HG03095 (cell line): ENCODE data around the gene RYR1.
"Not testable (repeated sequence)": the region's sequence is repeated elsewhere in the genome, so short reads cannot be mapped to it uniquely, and the experiment has no call there.

Source experiments
- ATAC-seq: cut with Tn5 transposase; IDR thresholded peaks from one replicate; pipeline ENCODE4 v1.9.1; 2021; ENCODE audit warnings: moderate library complexity; ENCODE audit not compliant: unreplicated experiment

RYR1 gene

DNA sequence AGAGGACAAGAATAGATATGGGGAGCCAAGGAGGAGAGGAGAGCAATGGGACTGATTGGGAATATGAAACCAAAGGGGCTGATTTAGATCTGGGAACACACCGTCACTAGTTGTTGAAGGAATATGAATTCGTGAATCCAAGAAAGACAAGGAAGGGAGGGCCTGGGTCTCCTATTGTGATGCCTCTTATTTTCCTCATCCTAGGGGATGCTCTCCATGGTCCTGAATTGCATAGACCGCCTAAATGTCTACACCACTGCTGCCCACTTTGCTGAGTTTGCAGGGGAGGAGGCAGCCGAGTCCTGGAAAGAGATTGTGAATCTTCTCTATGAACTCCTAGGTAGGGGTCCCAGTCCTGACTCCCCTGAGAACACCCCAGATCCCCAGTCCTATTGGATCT, 21.5 kb downstream of the RYR1 start:
- no peak for ATAC-seq

DNA sequence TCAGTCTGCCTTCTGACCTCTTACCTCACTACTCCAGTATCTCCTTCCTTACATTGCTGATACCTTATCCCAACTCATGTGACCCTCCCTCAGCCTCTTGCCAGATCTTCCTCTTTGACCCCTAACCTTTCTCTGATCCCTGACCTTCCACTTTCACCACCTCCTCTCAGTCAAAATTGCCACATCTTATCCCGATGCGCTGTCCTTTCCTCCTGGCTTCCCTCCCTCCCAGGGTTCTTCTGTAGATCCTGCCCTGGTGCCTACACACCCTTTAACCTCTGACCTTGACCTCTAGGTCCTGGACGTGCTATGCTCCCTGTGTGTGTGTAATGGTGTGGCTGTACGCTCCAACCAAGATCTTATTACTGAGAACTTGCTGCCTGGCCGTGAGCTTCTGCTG, 23.7 kb downstream of the RYR1 start:
- no peak for ATAC-seq

DNA sequence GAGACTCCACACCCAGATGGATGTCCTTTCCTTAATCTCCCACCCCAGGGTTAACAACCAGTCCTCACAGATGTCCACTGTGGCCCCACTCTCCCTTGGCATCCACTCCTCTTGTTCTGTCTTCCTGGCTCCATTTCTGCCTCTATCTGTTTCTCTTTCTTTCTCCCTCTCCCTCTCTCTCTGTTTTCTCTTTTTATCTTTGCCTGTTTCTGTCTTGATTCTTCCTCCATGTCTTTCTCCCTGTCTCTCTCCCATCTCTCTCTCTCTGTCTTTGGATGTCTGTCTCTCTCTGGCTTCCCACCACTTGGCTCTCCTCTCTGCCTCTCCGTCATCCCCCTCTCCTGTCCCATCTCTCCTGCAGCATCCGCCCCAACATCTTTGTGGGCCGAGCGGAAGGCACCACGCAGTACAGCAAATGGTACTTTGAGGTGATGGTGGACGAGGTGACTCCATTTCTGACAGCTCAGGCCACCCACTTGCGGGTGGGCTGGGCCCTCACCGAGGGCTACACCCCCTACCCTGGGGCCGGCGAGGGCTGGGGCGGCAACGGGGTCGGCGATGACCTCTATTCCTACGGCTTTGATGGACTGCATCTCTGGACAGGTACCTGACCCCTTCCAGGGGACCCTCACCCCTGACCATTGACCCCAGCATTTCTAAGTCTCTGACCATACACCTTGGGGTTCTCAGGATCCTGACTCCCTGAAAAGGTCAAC, 24.4 kb downstream of the RYR1 start:
- no peak for ATAC-seq

DNA sequence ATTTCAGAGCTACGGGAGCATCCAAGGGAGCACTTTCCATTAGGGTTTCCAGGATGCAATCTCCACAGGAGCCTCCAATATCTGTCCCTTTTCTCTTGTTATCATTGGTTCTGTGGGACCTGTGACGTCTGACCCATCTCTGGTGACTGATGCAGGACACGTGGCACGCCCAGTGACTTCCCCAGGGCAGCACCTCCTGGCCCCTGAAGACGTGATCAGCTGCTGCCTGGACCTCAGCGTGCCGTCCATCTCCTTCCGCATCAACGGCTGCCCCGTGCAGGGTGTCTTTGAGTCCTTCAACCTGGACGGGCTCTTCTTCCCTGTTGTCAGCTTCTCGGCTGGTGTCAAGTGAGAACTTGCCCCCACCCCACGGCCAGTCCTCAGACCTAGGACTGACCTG, 25.5 kb downstream of the RYR1 start:
- ATAC-seq = no peak

DNA sequence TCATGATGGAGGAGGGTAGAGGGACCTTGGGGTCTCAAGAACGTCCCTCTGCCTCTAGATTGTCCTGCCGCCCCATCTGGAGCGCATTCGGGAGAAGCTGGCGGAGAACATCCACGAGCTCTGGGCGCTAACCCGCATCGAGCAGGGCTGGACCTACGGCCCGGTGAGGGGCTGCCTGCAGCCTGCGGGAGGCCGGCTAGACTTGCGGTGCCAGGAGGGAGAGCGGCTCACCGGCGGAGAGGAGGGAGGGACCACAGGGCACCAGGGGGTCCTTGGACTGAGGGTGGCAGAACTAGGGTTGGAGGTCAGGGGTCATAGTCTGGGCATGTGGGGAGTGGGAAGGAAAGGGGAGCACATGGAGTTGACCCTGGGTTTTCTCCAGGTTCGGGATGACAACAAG, 29.9 kb downstream of the RYR1 start:
- ATAC-seq = no peak

DNA sequence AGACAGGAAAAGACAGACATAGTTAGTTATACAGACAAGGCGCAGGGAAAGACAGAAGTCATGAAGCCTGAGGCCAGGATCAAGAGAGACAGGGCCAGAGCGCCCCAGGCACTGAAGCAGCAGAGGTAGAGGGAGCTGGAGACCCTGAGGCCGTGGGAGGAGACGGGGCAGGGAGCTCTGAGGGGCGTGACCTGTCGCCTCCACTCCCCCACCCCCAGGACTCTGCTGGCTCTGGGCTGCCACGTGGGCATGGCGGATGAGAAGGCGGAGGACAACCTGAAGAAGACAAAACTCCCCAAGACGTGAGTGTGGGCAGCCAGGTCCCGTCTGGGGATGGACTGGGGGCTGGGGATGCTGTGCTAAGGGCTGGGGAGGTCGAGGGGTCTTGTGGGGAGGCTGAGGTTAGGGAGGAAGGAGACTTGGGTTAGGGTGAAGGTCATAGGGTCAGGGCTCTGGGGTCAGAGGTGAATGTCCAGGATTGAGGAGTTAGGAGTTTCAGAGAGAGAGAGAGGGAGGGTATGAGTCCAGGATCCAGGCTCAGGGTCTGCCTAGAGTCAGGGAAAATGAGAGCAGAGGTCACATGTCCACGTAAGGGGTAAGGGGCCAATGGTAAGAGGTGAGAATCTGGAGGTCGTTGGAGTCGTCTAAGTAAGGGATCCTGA, 31.1 kb downstream of the RYR1 start:
- ATAC-seq = no peak

DNA sequence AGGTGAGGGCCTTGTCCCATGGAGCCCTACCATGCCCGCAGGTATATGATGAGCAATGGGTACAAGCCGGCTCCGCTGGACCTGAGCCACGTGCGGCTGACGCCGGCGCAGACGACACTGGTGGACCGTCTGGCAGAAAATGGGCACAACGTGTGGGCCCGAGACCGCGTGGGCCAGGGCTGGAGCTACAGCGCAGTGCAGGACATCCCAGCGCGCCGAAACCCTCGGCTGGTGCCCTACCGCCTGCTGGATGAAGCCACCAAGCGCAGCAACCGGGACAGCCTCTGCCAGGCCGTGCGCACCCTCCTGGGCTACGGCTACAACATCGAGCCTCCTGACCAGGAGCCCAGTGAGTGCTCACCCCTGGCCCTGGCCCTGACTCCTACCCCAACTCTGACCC, 32.6 kb downstream of the RYR1 start:
- no peak for ATAC-seq

DNA sequence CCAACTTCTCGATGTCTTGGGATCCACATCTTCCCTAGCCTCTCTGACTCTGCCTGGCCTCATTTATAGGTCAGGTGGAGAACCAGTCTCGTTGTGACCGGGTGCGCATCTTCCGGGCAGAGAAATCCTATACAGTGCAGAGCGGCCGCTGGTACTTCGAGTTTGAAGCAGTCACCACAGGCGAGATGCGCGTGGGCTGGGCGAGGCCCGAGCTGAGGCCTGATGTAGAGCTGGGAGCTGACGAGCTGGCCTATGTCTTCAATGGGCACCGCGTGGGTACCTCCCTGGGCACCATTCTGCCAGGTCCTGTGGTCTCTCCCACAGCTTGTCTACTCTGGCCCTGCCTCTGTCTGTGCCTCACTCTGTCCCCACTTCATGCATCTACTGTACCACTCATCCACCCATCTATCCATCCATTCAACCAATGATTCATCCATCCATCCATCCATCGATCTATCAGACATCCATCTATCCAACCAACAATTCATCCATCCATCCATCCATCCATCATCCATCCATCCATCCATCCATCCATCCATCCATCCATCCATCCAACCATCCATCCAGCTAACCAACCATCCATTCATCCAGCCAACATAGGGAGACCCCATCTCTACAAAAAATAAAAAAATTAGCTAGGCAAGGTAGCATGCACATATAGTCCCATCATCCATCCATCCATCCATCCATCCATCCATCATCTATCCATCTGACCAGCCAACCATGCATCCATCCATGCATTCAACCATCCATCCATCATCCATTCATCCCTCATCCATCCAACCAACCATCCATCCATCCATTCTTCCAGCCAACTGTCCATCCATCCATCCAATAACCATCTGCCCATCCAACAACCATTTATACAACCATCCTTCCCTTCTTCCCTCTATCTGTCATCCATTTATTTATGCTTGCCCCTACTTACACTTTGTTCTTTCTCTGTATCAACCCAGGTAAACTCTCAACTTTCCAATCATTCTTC, 34.3 kb downstream of the RYR1 start:
- ATAC-seq = no peak

DNA sequence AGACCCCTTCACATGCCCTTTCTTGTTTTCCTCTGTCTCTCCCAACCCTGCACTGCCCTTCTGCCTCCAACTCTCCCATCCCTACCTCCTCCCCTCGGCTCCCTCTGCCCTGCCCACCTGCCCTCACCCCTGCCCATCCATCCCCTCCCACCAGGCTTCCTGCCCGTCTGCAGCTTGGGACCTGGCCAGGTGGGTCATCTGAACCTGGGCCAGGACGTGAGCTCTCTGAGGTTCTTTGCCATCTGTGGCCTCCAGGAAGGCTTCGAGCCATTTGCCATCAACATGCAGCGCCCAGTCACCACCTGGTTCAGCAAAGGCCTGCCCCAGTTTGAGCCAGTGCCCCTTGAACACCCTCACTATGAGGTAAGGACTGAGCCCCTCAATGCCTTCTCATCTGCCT, 35.7 kb downstream of the RYR1 start:
- ATAC-seq = no peak

DNA sequence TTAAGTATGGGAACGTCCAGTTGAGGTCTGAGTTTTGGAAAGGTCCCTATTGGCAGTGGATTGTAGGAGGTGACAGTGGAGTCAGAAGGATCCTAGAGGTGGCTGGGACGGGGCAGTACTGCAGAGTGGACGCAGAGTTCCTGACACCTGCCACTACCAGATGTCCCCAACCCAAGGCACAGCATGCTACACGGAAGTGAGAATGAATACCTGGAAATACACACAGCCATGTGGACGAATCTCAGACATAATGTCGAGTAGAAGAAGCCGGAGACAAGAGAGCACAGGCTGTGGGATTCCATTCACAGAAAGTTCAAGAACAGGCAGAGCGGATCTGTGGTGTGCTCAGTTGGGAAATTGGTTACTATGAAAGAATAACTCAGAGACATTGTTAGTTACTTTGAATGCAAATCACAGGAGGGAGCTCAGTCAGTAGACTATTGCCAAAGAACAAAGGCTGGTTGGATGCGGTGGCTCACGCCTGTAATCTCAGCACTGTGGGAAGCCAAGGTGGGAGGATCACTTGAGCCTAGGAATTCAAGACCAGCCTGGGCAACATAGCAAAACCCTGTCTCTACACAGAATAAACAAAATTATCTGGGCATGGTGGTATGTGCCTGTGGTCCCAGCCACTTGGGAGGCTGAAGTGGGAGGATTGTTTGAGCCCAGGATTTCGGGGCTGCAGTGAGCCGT, 37.4 kb downstream of the RYR1 start:
- no peak for ATAC-seq

DNA sequence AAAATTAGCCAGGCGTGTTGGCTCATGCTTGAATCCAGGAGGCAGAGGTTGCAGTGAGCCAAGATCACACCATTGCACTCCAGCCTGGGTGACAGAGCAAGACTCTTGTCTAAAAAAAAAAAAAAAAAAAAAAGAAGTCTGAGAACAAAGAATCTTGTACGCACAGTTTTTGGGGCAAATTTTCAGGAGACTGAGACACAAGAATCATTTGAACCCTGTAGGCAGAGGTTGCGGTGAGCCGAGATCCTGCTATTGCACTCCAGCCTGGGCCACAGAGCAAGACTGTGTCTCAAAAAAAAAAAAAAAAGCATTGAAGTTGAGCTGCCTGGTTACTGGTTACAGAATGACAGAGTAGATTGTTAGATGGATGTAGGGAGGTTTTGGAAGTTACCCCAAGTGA, 39.2 kb downstream of the RYR1 start:
- ATAC-seq = not testable (repeated sequence)

DNA sequence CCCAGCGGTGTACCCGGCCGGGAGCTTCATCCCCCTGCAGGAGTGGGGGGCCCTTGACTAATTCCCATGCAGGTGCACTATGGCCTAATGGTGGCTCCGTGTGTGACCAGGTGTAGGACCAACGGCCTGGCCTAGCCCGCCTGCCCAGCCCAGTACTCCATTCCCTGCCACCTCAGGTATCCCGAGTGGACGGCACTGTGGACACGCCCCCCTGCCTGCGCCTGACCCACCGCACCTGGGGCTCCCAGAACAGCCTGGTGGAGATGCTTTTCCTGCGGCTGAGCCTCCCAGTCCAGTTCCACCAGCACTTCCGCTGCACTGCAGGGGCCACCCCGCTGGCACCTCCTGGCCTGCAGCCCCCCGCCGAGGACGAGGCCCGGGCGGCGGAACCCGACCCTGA, 39.7 kb downstream of the RYR1 start:
- no peak for ATAC-seq

DNA sequence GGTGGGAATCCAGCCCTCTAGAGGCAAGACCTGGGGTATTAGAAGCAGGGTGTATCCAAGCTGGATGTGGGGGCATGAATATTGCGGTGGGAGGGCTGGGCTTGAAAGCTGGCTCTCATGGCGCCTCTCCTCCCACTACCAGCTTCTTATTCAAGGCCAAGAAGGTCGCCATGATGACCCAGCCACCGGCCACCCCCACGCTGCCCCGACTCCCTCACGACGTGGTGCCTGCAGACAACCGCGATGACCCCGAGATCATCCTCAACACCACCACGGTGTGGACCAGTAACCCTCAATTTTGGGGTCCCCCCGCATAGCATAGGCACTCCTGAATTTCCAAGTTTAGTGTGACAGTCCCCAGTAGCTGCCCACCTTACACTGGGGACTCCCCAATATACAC, 41.7 kb downstream of the RYR1 start:
- no peak for ATAC-seq

DNA sequence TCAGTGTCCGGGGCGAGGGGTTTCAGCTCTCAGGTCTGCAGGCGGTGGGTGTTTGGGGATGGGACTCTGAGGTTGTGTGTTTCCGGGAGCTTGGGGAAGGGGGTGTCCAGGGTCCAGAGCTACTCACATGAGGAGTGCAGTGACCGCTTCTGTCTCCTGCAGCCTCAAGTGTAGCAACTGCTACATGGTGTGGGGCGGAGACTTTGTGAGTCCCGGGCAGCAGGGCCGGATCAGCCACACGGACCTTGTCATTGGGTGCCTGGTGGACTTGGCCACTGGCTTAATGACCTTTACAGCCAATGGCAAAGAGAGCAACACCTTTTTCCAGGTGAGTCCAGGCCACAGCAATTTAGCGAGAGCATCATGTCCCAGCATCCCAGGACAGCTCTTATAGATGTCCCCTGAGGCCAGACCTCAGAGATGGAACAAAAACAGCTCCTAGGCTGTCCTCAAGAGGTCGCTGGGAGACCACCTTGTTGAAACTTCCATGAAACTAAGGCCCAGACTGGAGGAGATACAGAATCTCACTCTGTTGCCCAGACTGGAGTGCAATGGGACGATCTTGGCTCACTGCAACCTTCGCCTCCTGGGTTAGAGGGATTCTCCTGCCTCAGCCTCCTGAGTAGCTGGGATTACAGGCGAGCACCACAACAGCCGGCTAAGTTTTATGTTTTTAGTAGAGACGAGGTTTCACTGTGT, 44.9 kb downstream of the RYR1 start:
- no peak for ATAC-seq

DNA sequence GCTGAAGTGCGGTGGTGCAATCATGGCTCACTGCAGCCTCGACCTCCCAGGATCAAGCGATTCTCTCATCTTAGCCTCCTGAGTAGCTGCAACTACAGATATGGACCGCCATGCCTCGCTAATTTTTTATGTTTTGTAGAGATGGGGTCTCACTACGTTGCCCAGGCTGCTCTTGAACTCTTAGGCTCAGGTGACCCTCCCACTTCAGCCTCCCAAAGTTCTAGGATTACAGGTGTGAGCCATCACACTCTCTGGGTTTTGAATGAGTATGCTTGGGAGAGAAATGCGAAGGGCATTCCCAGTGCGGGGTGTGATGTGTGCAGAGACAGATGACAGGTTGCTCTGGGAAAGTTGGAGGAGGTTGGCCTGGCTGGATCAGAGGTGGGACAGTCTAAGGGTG, 49.0 kb downstream of the RYR1 start:
- no peak for ATAC-seq

DNA sequence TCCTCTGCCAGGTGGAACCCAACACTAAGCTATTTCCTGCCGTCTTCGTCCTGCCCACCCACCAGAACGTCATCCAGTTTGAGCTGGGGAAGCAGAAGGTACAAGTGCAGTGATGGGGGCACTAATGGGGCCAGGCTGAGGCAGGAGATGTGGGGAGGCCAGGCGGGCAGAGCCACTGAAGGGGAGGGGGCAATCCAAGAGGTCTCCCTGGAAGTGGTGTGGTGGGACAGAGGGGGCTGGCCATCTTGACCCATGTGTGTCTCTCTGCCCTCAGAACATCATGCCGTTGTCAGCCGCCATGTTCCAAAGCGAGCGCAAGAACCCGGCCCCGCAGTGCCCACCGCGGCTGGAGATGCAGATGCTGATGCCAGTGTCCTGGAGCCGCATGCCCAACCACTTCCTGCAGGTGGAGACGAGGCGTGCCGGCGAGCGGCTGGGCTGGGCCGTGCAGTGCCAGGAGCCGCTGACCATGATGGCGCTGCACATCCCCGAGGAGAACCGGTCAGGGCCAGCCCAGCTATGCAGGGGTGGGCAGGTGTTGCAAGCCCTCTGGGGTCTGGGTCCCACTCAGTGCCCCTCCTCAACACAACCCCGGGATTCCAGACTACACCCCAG, 49.6 kb downstream of the RYR1 start:
- ATAC-seq = no peak

DNA sequence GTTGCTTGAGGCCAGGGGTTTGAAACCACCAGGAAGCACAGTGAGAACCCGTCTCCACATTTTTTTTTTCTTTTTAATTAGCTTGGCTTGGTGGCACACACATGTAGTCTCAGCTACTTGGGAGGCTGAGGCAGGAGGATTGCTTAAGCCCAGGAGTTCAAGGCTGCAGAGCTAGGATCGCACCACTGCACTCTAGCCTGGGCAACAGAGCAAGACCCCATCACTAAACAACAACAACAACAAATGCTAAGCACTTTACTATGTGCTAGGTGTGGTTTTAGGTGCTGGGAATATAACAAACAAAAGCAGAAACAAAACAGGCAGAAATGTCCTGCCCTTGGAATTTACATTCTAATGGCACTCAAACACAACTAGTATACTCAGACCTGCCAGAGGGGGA, 51.3 kb downstream of the RYR1 start:
- no peak for ATAC-seq

DNA sequence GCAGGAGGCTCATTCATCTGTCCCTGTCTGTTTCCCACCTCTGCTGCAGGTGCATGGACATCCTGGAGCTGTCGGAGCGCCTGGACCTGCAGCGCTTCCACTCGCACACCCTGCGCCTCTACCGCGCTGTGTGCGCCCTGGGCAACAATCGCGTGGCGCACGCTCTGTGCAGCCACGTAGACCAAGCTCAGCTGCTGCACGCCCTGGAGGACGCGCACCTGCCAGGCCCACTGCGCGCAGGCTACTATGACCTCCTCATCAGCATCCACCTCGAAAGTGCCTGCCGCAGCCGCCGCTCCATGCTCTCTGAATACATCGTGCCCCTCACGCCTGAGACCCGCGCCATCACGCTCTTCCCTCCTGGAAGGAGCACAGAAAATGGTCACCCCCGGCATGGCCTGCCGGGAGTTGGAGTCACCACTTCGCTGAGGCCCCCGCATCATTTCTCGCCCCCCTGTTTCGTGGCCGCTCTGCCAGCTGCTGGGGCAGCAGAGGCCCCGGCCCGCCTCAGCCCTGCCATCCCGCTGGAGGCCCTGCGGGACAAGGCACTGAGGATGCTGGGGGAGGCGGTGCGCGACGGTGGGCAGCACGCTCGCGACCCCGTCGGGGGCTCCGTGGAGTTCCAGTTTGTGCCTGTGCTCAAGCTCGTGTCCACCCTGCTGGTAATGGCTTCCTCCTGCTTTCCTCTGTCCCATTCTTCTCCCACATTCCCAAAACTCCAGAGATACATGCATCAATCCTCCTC, 52.2 kb downstream of the RYR1 start:
- ATAC-seq = no peak

DNA sequence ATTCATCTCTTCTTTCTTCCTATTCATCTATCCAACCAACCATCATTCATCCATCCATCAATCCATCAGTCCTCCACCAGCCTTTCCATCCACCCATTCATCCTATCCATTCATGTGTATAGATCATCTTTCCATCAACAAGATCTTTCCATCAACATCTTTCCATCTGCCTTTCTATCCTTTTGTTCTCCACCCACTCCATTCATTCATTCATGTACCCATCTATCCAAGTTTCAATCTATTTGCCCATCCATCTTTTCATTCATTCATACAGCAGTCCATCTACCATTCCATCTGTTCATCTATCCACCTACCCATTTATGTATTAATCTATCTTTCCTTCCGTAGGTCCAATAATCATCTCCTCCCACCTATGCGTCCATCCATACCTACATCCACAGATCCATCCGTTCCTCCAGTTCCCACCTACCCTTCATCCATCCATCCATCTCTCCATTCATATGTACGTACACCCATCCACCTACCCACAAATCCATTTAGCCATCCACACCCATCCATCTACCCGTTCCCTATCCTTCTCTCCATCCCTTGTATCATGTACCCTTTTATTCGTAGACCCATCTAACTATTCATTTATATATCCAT, 53.3 kb downstream of the RYR1 start:
- ATAC-seq = no peak
